Activated CD4-positive, alpha-beta T cell treated with anti-CD3 and anti-CD28 coated beads, Interleukin-2, amount 10 ng/mL, durations not matched to agents 7 days and 5 days (primary cell): ENCODE results near the gene SIK2. TPM values are rescaled to one million over a fixed set of nuclear protein-coding genes. Genes with fewer than 3 reads are reported as not detected.

ENCODE experiments used
- CTCF ChIA-PET: fragments of 350-600 bp; sonication (Branson Sonifier 250); formaldehyde crosslinking; loops from one replicate; lab custom pipeline; 2021; ENCODE audit warnings: antibody characterized with exemption; lab: Charles Lee
- POLR2A ChIA-PET: fragments of 350-600 bp; sonication (Branson Sonifier 250); formaldehyde crosslinking; loops from one replicate; lab custom pipeline; 2021; ENCODE audit warnings: antibody characterized with exemption; lab: Charles Lee
- DNase-seq: peaks from one replicate; pipeline ENCODE4 v3.0.0-alpha.2; 2020
- H3K27ac Mint-ChIP-seq: one replicate; pipeline ENCODE4 v1.8.0; 2021; ENCODE audit warnings: mild to moderate bottlenecking, moderate library complexity, mixed read lengths
- H3K27me3 Mint-ChIP-seq: one replicate; pipeline ENCODE4 v1.8.0; 2021; ENCODE audit warnings: mixed read lengths
- H3K36me3 Mint-ChIP-seq: one replicate; pipeline ENCODE4 v1.8.0; 2021; ENCODE audit warnings: low read depth, mixed read lengths
- H3K4me1 Mint-ChIP-seq: one replicate; pipeline ENCODE4 v1.8.0; 2021; ENCODE audit warnings: mixed read lengths
- H3K4me3 Mint-ChIP-seq: one replicate; pipeline ENCODE4 v1.8.0; 2021; ENCODE audit warnings: mild to moderate bottlenecking, moderate library complexity, mixed read lengths
- H3K9me3 Mint-ChIP-seq: one replicate; pipeline ENCODE4 v1.8.0; 2021; ENCODE audit warnings: mixed read lengths
- total RNA-seq, 2 experiments: library from RNA; stranded (reverse); gene quantifications; one replicate each; pipeline ENCODE4 v1.2.3, GENCODE V29; 2021

Gene SIK2
- total RNA-seq, 2 experiments from 2014 or later: 8.2 to 9.6 TPM

GRCh38 chr11:111606986-111607385, 4.7 kb downstream of the SIK2 start:
- Mint-ChIP-seq H3K4me3 (no peak overlapping the region), H3K9me3 (no peaks in the 10 kb centered on the region), H3K4me1 (peaks cover 20% of the 10 kb centered on the region), H3K27me3 (no peaks in the 10 kb centered on the region), H3K36me3 (peaks cover 2% of the 10 kb centered on the region), H3K27ac (no peak overlapping the region)
- ChIA-PET CTCF (no interaction called here), POLR2A (no interaction called here)
- DNase-seq: no peak

- peaks cover 20% of the 10 kb centered on the region for H3K4me1 Mint-ChIP-seq
- H3K4me3 Mint-ChIP-seq: no peak overlapping the region
- peaks cover 2% of the 10 kb centered on the region for H3K36me3 Mint-ChIP-seq
- H3K27me3 Mint-ChIP-seq: no peaks in the 10 kb centered on the region
- POLR2A ChIA-PET: no interaction called here
- CTCF ChIA-PET: no interaction called here
- no peak overlapping the region for H3K27ac Mint-ChIP-seq
- no peak for DNase-seq
- no peaks in the 10 kb centered on the region for H3K9me3 Mint-ChIP-seq
Measured at GRCh38 chr11:111607751-111608150, 5.5 kb downstream of the SIK2 start.

GRCh38 chr11:111612224-111612623, 10.0 kb downstream of the SIK2 start:
- Mint-ChIP-seq H3K36me3 (no peaks in the 10 kb centered on the region), H3K9me3 (no peaks in the 10 kb centered on the region), H3K4me1 (no peaks in the 10 kb centered on the region), H3K4me3 (no peak overlapping the region), H3K27ac (no peak overlapping the region), H3K27me3 (no peaks in the 10 kb centered on the region)
- POLR2A ChIA-PET: no interaction called here
- DNase-seq: no peak
- CTCF ChIA-PET: interaction anchor here (1.1 kb wide), 1 partner anchor 8 kb away, joined by 4 read pairs; no protein-coding TSS in a partner anchor

- ChIA-PET CTCF (interaction anchor here (0.5 to 1.7 kb wide), 5 partner anchors 13 to 232 kb away, joined by 3 to 6 read pairs (median 4); no protein-coding TSS in a partner anchor), POLR2A (no interaction called here)
- Mint-ChIP-seq H3K4me1 (no peaks in the 10 kb centered on the region), H3K36me3 (peaks cover 7% of the 10 kb centered on the region), H3K27me3 (no peaks in the 10 kb centered on the region), H3K9me3 (no peaks in the 10 kb centered on the region), H3K27ac (no peak overlapping the region), H3K4me3 (no peak overlapping the region)
- DNase-seq: no peak
Measured at GRCh38 chr11:111617286-111617685, 15.0 kb downstream of the SIK2 start.

- Mint-ChIP-seq H3K27ac (no peak overlapping the region), H3K9me3 (peaks cover 6% of the 10 kb centered on the region), H3K4me1 (no peaks in the 10 kb centered on the region), H3K4me3 (no peak overlapping the region), H3K27me3 (no peaks in the 10 kb centered on the region), H3K36me3 (peaks cover 35% of the 10 kb centered on the region)
- POLR2A ChIA-PET: no interaction called here
- CTCF ChIA-PET: no interaction called here
- DNase-seq: no peak
Measured at GRCh38 chr11:111620518-111620917, 18.3 kb downstream of the SIK2 start.

GRCh38 chr11:111623527-111624030, 21.3 kb downstream of the SIK2 start:
- ChIA-PET POLR2A (no interaction called here), CTCF (interaction anchor here (1.1 kb wide), 1 partner anchor 49 kb away, joined by 4 read pairs; no protein-coding TSS in a partner anchor)
- no peak for DNase-seq
- Mint-ChIP-seq H3K9me3 (peaks cover 6% of the 10 kb centered on the region), H3K27me3 (no peaks in the 10 kb centered on the region), H3K27ac (no peak overlapping the region), H3K4me3 (no peak overlapping the region), H3K4me1 (no peaks in the 10 kb centered on the region), H3K36me3 (peaks cover 36% of the 10 kb centered on the region)

GRCh38 chr11:111624608-111625007, 22.4 kb downstream of the SIK2 start:
- ChIA-PET POLR2A (no interaction called here), CTCF (interaction anchor here (1.1 kb wide), 1 partner anchor 48 kb away, joined by 4 read pairs; no protein-coding TSS in a partner anchor)
- Mint-ChIP-seq H3K9me3 (peaks cover 6% of the 10 kb centered on the region), H3K4me3 (no peak overlapping the region), H3K27ac (no peak overlapping the region), H3K36me3 (peaks cover 43% of the 10 kb centered on the region), H3K27me3 (no peaks in the 10 kb centered on the region), H3K4me1 (peaks cover 1% of the 10 kb centered on the region)
- DNase-seq: no peak

- no peak overlapping the region for H3K27ac Mint-ChIP-seq
- no peak overlapping the region for H3K4me3 Mint-ChIP-seq
- ChIA-PET CTCF (no interaction called here), POLR2A (no interaction called here)
- H3K4me1 Mint-ChIP-seq: peaks cover 1% of the 10 kb centered on the region
- peaks cover 39% of the 10 kb centered on the region for H3K36me3 Mint-ChIP-seq
- no peaks in the 10 kb centered on the region for H3K27me3 Mint-ChIP-seq
- peaks cover 5% of the 10 kb centered on the region for H3K9me3 Mint-ChIP-seq
- DNase-seq: no peak
Measured at GRCh38 chr11:111627591-111627990, 25.3 kb downstream of the SIK2 start.

- Mint-ChIP-seq H3K36me3 (peaks cover 23% of the 10 kb centered on the region), H3K4me3 (no peak overlapping the region), H3K4me1 (peaks cover 13% of the 10 kb centered on the region), H3K27me3 (no peaks in the 10 kb centered on the region), H3K9me3 (no peaks in the 10 kb centered on the region), H3K27ac (no peak overlapping the region)
- CTCF ChIA-PET: no interaction called here
- POLR2A ChIA-PET: no interaction called here
- DNase-seq: no peak
Measured at GRCh38 chr11:111629499-111629898, 27.2 kb downstream of the SIK2 start.

- no peak for DNase-seq
- ChIA-PET POLR2A (no interaction called here), CTCF (no interaction called here)
- no peak overlapping the region for H3K27ac Mint-ChIP-seq
- no peaks in the 10 kb centered on the region for H3K27me3 Mint-ChIP-seq
- peaks cover 13% of the 10 kb centered on the region for H3K36me3 Mint-ChIP-seq
- H3K4me3 Mint-ChIP-seq: no peak overlapping the region
- H3K4me1 Mint-ChIP-seq: peaks cover 23% of the 10 kb centered on the region
- H3K9me3 Mint-ChIP-seq: no peaks in the 10 kb centered on the region
Measured at GRCh38 chr11:111631024-111631665, 28.9 kb downstream of the SIK2 start.

GRCh38 chr11:111631666-111632039, 29.4 kb downstream of the SIK2 start:
- Mint-ChIP-seq H3K36me3 (peaks cover 15% of the 10 kb centered on the region), H3K4me3 (no peak overlapping the region), H3K27ac (no peak overlapping the region), H3K4me1 (peaks cover 26% of the 10 kb centered on the region), H3K27me3 (no peaks in the 10 kb centered on the region), H3K9me3 (no peaks in the 10 kb centered on the region)
- POLR2A ChIA-PET: no interaction called here
- DNase-seq: peak; percentile 17
- CTCF ChIA-PET: no interaction called here

GRCh38 chr11:111632516-111633220, 30.4 kb downstream of the SIK2 start:
- no peak overlapping the region for H3K4me3 Mint-ChIP-seq
- ChIA-PET CTCF (no interaction called here), POLR2A (no interaction called here)
- DNase-seq: no peak
- H3K4me1 Mint-ChIP-seq: peaks cover 26% of the 10 kb centered on the region
- H3K9me3 Mint-ChIP-seq: no peaks in the 10 kb centered on the region
- H3K27me3 Mint-ChIP-seq: no peaks in the 10 kb centered on the region
- peaks cover 14% of the 10 kb centered on the region for H3K36me3 Mint-ChIP-seq
- no peak overlapping the region for H3K27ac Mint-ChIP-seq

GRCh38 chr11:111633248-111633647, 31.0 kb downstream of the SIK2 start:
- Mint-ChIP-seq H3K27me3 (no peaks in the 10 kb centered on the region), H3K4me3 (no peak overlapping the region), H3K36me3 (peaks cover 13% of the 10 kb centered on the region), H3K9me3 (no peaks in the 10 kb centered on the region), H3K4me1 (peaks cover 26% of the 10 kb centered on the region), H3K27ac (no peak overlapping the region)
- no peak for DNase-seq
- POLR2A ChIA-PET: no interaction called here
- CTCF ChIA-PET: no interaction called here
